ENCODE data around the gene LYRM9.
"Not testable (repeated sequence)": the region's sequence is repeated elsewhere in the genome, so short reads cannot be mapped to it uniquely, and the experiment has no call there.

The LYRM9 gene

GRCh38 chr17:27839571-27840405 is 53.4 kb downstream of the LYRM9 start:
- DNase-seq (ENCODE audit: low read depth in 2 of 2), result not testable (repeated sequence)

GRCh38 chr17:27838607-27839006 is 54.6 kb downstream of the LYRM9 start:
- not testable (repeated sequence) for DNase-seq (ENCODE audit: low read depth in 2 of 2)

GRCh38 chr17:27837769-27838168 is 55.4 kb downstream of the LYRM9 start:
- DNase-seq (ENCODE audit: low read depth in 2 of 2), result not testable (repeated sequence)

- DNase-seq (ENCODE audit: low read depth in 2 of 2), result no peak
These were observed 56.5 kb downstream of the LYRM9 start for GRCh38 chr17:27836651-27837050.

GRCh38 chr17:27834571-27834970 is 58.6 kb downstream of the LYRM9 start:
- DNase-seq (ENCODE audit: low read depth in 2 of 2), result no peak

GRCh38 chr17:27832831-27833230 is 60.3 kb downstream of the LYRM9 start:
- DNase-seq (ENCODE audit: low read depth in 2 of 2), result no peak

- not testable (repeated sequence) for DNase-seq (ENCODE audit: low read depth in 2 of 2)
These were observed 63.3 kb downstream of the LYRM9 start for GRCh38 chr17:27829888-27830287.

GRCh38 chr17:27829143-27829711 is 63.9 kb downstream of the LYRM9 start:
- not testable (repeated sequence) for DNase-seq (ENCODE audit: low read depth in 2 of 2)

Data from stimulated activated CD8-positive, alpha-beta memory T cell treated with anti-CD3 and anti-CD28 coated beads, Interleukin-2, amount 100 ng/mL, for 48 hours (primary cell).